ENCODE data around the gene EID2.

The EID2 gene

GRCh38 chr19:39531834-39532232, 8.1 kb downstream of the EID2 start:
- DNase-seq (ENCODE audit: extremely low read depth, low read depth), result no peak
- H3K4me3 ChIP-seq (replicated peaks; ENCODE audit: low read depth, low read length), result peak overlapping the region; percentile 97
- TF ChIP-seq, protein P1, sequence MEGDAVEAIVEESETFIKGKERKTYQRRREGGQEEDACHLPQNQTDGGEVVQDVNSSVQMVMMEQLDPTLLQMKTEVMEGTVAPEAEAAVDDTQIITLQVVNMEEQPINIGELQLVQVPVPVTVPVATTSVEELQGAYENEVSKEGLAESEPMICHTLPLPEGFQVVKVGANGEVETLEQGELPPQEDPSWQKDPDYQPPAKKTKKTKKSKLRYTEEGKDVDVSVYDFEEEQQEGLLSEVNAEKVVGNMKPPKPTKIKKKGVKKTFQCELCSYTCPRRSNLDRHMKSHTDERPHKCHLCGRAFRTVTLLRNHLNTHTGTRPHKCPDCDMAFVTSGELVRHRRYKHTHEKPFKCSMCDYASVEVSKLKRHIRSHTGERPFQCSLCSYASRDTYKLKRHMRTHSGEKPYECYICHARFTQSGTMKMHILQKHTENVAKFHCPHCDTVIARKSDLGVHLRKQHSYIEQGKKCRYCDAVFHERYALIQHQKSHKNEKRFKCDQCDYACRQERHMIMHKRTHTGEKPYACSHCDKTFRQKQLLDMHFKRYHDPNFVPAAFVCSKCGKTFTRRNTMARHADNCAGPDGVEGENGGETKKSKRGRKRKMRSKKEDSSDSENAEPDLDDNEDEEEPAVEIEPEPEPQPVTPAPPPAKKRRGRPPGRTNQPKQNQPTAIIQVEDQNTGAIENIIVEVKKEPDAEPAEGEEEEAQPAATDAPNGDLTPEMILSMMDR (IDR thresholded peaks at IDR 0.05; ENCODE audit: low read depth, low read length, missing control alignments), result no peak

DNA sequence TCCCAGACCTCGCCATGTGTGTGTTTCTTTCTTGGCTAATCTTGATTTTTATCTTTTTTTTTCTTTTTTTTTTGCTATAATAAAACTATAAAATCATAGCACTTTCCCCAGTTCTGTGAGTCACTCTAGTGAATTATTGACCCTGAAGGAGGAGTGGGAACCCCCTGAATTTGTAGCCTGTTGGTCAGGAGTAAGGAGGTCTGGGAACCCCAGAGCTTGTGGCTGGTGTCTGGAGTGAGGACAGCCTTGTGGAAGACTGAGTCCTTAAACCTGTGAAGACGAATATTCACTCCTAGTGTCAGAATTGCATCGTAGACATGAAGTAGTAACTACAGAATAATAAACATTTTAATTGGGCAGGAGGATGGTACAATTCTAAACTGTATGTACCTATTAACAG, 14.8 kb downstream of the EID2 start:
- TF ChIP-seq, protein P1 (IDR thresholded peaks at IDR 0.05; ENCODE audit: low read depth, low read length, missing control alignments), result no peak
- no peak for DNase-seq (ENCODE audit: extremely low read depth, low read depth)
- H3K4me3 ChIP-seq (replicated peaks; ENCODE audit: low read depth, low read length), result no peak overlapping the region

DNA sequence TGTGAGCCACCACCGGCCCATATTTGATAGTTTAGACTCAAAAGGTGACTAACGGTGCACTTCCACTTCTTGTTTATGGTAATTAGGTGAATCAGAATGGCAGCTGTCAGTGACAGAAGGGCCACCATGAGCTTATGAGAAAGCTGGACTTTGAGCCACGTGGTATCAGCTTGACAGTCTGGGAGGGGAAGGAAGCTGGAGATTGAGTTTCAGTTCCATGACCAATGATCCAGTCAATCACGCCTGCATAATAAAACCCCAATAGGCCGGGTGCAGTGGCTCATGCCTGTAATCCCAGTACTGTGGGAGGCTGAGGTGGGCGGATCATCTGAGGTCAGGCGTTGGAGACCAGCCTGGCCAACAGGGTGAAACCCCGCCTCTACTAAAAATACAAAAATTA, 15.5 kb downstream of the EID2 start:
- no peak overlapping the region for H3K4me3 ChIP-seq (replicated peaks; ENCODE audit: low read depth, low read length)
- TF ChIP-seq, protein P1 (IDR thresholded peaks at IDR 0.05; ENCODE audit: low read depth, low read length, missing control alignments), result no peak

GRCh38 chr19:39520541-39521484, 19.1 kb downstream of the EID2 start:
- DNase-seq (ENCODE audit: extremely low read depth, low read depth), result no peak
- H3K4me3 ChIP-seq (replicated peaks; ENCODE audit: low read depth, low read length), result no peak overlapping the region
- TF ChIP-seq, protein P1 (IDR thresholded peaks at IDR 0.05; ENCODE audit: low read depth, low read length, missing control alignments), result no peak

More for the DNA sequence above, 15.5 kb downstream of the EID2 start:
- DNase-seq (ENCODE audit: extremely low read depth, low read depth), result no peak

GRCh38 chr19:39518975-39519374, 21.0 kb downstream of the EID2 start:
- TF ChIP-seq, protein P1 (IDR thresholded peaks at IDR 0.05; ENCODE audit: low read depth, low read length, missing control alignments), result no peak
- DNase-seq (ENCODE audit: extremely low read depth, low read depth), result no peak
- no peak overlapping the region for H3K4me3 ChIP-seq (replicated peaks; ENCODE audit: low read depth, low read length)

DNA sequence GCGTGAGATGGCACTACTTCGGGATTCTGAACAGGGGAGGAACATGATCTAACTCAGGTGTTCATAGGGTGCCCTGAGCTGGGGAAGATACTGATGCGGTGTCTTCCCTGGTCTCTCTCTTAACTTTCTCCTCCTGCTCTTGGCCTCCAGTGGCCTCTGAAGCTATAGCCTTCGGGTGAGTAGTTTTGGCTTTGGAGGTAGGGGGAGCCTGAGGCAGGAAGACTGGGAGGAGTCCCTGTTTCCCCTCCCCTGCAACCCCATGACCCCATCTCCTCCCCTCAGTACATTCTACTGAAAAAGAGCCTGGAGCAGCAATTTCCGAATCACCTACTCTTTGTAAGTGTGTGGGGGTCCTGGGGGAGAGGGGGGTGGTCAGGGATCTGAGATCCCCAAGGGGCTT, 21.5 kb downstream of the EID2 start:
- H3K4me3 ChIP-seq (replicated peaks; ENCODE audit: low read depth, low read length), result no peak overlapping the region
- no peak for DNase-seq (ENCODE audit: extremely low read depth, low read depth)
- TF ChIP-seq, protein P1 (IDR thresholded peaks at IDR 0.05; ENCODE audit: low read depth, low read length, missing control alignments), result no peak

All from HFF-Myc (cell line).